Prostate gland (tissue), 2 donors: ENCODE results near the gene CD151.

ENCODE experiments used
- CTCF ChIP-seq, 4 experiments: fragments of 200-600 bp in 2 of 4; fragments of 450-650 bp in 2 of 4; sonication (generic) in 2 of 4; IDR thresholded peaks; 1 replicate in 3 of 4; 2 replicates in 1 of 4; pipeline ENCODE4 v1.5.1; 2016 to 2019; ENCODE audit warnings: antibody characterized with exemption in 4 of 4, mild to moderate bottlenecking in 2 of 4, moderate library complexity in 2 of 4
- POLR2A ChIP-seq: fragments of 450-650 bp; IDR thresholded peaks from one replicate; pipeline ENCODE4 v1.6.1; 2016; ENCODE audit warnings: antibody characterized with exemption, mild to moderate bottlenecking

GRCh38 chr11:849951-850774 lies 17.4 kb downstream of the CD151 start:
- no peak for TF ChIP-seq CTCF (IDR thresholded peaks at IDR 0.05)
- TF ChIP-seq POLR2A = no peak
